ENCODE results near the gene NID2.

The NID2 gene

GRCh38 chr14:51962711-51963110, 106.1 kb downstream of the NID2 start:
- H3K36me3 ChIP-seq = peaks cover 56% of the 10 kb centered on the region
- no peak overlapping the region for H3K4me3 ChIP-seq (ENCODE audit: low read depth in 1 of 2, low read length in 1 of 2)
- no peak overlapping the region for H3K27ac ChIP-seq
- no peak for TF ChIP-seq CTCF (IDR thresholded peaks at IDR 0.05)
- H3K4me1 ChIP-seq (ENCODE audit: control insufficient read depth in 1 of 2, insufficient read depth in 1 of 2, low read depth in 1 of 2, low read length in 1 of 2) = no peaks in the 10 kb centered on the region
- H3K9me3 ChIP-seq = no peaks in the 10 kb centered on the region
- no peaks in the 10 kb centered on the region for H3K27me3 ChIP-seq

GRCh38 chr14:51960866-51961265, 108.0 kb downstream of the NID2 start:
- no peak for TF ChIP-seq CTCF (IDR thresholded peaks at IDR 0.05)
- Histone ChIP-seq H3K4me3 (ENCODE audit: low read depth in 1 of 2, low read length in 1 of 2) (no peak overlapping the region), H3K27ac (no peak overlapping the region), H3K9me3 (no peaks in the 10 kb centered on the region), H3K4me1 (ENCODE audit: control insufficient read depth in 1 of 2, insufficient read depth in 1 of 2, low read depth in 1 of 2, low read length in 1 of 2) (no peaks in the 10 kb centered on the region), H3K27me3 (no peaks in the 10 kb centered on the region), H3K36me3 (peaks cover 58% of the 10 kb centered on the region)

DNA sequence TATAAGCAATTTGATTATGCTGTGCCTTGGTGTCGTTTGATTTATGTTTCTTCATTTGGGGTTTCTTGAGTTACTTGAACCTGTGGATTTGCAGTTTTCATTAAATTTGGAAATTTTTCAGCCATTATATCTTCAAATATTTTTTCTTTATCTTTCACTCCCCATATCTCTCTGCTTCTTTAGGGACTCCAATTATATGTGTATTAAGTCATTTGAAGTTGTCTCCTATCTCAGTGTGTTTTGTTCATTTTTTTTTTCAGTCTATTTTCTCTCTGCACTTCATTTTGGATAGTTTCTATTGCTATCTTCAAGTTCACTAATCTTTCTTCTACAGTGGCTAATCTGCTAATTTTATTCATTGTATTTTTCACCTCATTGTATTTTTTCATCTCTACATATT, 108.9 kb downstream of the NID2 start:
- TF ChIP-seq CTCF (IDR thresholded peaks at IDR 0.05) = no peak
- H3K27ac ChIP-seq = no peak overlapping the region
- H3K4me1 ChIP-seq (ENCODE audit: control insufficient read depth in 1 of 2, insufficient read depth in 1 of 2, low read depth in 1 of 2, low read length in 1 of 2) = no peaks in the 10 kb centered on the region
- H3K36me3 ChIP-seq = peaks cover 57% of the 10 kb centered on the region
- no peaks in the 10 kb centered on the region for H3K27me3 ChIP-seq
- no peaks in the 10 kb centered on the region for H3K9me3 ChIP-seq
- H3K4me3 ChIP-seq (ENCODE audit: low read depth in 1 of 2, low read length in 1 of 2) = no peak overlapping the region

GRCh38 chr14:51957950-51958349, 110.9 kb downstream of the NID2 start:
- TF ChIP-seq CTCF (IDR thresholded peaks at IDR 0.05) = no peak
- H3K36me3 ChIP-seq = peaks cover 64% of the 10 kb centered on the region

More at GRCh38 chr14:51957950-51958349, 110.9 kb downstream of the NID2 start:
- H3K27me3 ChIP-seq = no peaks in the 10 kb centered on the region
- no peaks in the 10 kb centered on the region for H3K4me1 ChIP-seq (ENCODE audit: control insufficient read depth in 1 of 2, insufficient read depth in 1 of 2, low read depth in 1 of 2, low read length in 1 of 2)
- no peaks in the 10 kb centered on the region for H3K9me3 ChIP-seq
- no peak overlapping the region for H3K27ac ChIP-seq
- H3K4me3 ChIP-seq (ENCODE audit: low read depth in 1 of 2, low read length in 1 of 2) = no peak overlapping the region
